ENCODE results near the gene FAM187B. TPM values are rescaled to one million over a fixed set of nuclear protein-coding genes. Genes with fewer than 3 reads are reported as not detected.

FAM187B gene
- total RNA-seq, 1 donor from 2014 or later: not detected

DNA sequence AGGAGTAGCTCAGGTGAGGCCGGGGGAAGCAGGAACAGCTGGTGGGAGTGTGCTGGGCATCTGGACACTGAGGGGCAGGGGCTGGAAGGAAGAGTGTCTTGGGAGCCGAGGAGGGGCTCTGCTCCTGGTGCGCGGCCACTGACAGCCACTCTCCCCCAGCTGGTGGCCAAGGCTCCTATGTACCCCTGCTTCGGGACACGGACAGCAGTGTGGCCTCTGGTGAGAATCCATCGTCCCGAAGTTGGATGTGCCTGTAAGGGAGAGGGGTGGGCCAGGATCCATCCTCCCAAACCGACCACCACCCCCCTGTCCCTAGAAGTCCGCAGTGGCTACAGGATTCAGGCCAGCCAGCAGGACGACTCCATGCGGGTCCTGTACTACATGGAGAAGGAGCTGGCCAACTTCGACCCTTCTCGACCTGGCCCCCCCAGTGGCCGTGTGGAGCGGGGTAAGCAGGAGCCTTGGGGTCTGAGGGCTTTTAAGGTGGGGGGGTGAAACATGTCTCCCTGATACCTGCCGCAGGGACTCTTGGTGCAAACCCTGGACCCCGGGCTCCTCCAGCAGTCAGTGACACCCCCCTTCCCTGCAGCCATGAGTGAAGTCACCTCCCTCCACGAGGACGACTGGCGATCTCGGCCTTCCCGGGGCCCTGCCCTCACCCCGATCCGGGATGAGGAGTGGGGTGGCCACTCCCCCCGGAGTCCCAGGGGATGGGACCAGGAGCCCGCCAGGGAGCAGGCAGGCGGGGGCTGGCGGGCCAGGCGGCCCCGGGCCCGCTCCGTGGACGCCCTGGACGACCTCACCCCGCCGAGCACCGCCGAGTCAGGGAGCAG, 38.2 kb upstream of the FAM187B start:
- TF ChIP-seq, protein P1, sequence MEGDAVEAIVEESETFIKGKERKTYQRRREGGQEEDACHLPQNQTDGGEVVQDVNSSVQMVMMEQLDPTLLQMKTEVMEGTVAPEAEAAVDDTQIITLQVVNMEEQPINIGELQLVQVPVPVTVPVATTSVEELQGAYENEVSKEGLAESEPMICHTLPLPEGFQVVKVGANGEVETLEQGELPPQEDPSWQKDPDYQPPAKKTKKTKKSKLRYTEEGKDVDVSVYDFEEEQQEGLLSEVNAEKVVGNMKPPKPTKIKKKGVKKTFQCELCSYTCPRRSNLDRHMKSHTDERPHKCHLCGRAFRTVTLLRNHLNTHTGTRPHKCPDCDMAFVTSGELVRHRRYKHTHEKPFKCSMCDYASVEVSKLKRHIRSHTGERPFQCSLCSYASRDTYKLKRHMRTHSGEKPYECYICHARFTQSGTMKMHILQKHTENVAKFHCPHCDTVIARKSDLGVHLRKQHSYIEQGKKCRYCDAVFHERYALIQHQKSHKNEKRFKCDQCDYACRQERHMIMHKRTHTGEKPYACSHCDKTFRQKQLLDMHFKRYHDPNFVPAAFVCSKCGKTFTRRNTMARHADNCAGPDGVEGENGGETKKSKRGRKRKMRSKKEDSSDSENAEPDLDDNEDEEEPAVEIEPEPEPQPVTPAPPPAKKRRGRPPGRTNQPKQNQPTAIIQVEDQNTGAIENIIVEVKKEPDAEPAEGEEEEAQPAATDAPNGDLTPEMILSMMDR (conservative IDR thresholded peaks at IDR 0.05; ENCODE audit: low read depth, low read length): no peak
- peak overlapping the region; percentile 89 for H3K4me3 ChIP-seq (ENCODE audit: low read depth, low read length)
- no peak for DNase-seq (ENCODE audit: low read depth)

DNA sequence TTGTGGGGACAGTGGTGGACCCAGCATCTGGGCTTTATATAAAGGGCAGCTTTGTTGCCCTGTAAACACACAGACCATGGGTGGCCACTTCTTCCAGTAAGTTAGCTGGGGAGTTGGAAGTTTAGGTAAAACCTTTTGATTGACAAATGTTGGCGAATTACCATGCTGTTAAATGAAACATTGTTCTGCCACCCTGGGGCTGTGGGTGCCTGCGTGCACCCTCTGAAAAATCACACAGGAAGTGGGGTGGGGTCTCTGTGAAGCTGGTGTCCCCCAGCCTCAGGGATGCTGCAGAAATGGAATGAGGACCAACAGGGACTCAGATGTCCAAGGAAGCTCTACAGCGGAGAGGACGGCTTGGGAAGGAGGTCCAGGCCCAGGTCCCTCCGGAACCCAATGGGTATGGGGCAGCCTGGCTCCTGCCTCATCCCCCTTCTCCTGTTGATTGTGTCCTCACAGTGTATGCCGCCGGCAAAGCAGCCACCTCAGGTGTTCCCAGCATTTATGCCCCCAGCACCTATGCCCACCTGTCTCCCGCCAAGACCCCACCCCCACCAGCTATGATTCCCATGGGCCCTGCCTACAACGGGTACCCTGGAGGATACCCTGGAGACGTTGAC, 37.5 kb upstream of the FAM187B start:
- H3K4me3 ChIP-seq (ENCODE audit: low read depth, low read length): peak overlapping the region; percentile 89
- no peak for DNase-seq (ENCODE audit: low read depth)
- TF ChIP-seq, protein P1 (conservative IDR thresholded peaks at IDR 0.05; ENCODE audit: low read depth, low read length): no peak

DNA sequence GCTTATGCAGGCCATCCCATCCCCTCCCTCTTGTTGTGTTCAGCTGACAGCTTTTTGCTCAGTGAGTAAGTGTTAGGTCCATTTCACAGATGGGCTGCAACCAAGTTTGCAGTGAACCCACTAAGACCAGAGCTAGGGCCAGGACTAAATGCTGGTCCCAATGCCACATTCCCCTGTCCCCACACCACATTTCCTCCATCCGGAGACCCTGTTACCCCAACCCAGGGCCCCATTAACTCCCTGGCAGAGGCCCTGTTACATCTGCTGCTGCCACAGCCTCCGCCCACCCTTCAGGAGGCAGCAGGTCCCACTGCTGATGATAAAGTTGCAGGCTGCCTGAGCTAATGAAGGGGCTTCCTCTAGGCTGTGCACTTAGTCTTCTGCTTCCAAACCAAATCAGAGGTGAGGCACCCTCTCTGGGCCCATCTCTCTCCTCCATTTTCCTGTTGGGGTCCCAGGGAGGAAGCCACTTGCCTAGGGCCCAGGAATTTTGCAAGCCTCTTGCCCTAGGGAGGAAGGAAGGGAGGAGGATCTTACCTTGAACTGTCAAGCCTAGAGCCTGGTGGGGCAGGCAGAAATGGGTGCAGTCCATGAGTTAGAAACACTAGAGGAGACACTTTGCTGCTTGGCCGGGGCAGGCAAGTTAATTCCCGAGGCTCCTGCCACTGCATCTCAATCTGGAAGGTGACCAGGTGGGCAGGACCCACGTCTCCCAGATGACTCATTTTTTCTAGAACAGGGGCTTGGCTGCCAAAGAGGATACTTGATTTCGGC, 36.8 kb upstream of the FAM187B start:
- H3K4me3 ChIP-seq (ENCODE audit: low read depth, low read length): no peak overlapping the region
- TF ChIP-seq, protein P1 (conservative IDR thresholded peaks at IDR 0.05; ENCODE audit: low read depth, low read length): no peak
- no peak for DNase-seq (ENCODE audit: low read depth)

DNA sequence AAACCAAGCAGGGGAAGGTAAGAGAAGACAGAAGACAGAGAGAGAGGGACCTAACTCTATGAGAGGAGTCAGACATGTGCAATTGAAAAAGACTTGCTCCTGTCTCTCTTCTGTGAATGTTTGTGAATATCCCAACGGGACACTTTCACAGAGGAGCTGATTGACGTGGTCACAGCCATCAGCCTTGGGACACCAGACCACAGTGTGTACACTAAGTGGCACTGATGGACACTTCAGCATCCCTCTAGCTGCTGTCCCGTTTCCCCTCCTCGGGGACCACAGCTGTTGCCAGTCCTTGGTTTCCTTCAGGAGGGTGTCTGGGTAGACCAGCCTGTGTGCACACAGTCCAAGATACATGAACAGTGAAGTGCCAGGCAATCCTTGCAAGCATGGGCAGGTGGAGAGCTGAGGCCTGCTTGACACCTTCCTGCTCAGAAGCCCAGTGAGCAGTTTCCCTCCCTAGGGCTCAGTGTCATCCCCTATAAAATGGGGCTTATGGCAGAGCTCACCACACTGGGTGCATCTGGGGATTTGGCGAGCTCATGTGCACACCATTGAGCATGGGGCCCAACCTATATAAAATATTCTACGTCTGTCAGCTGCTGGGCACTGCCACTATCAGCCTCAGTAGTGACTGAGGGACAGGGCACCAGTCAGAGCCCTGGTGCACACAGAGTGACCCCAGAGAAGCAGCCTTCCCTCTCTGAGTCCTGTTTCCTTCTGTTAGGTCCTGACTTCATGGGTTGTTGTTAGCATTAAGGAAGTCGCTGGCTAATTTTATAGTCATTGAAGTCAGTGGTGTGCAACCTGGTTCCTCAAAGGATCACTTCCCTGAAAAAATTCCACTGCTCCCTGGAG, 36.0 kb upstream of the FAM187B start:
- TF ChIP-seq, protein P1 (conservative IDR thresholded peaks at IDR 0.05; ENCODE audit: low read depth, low read length): no peak

DNA sequence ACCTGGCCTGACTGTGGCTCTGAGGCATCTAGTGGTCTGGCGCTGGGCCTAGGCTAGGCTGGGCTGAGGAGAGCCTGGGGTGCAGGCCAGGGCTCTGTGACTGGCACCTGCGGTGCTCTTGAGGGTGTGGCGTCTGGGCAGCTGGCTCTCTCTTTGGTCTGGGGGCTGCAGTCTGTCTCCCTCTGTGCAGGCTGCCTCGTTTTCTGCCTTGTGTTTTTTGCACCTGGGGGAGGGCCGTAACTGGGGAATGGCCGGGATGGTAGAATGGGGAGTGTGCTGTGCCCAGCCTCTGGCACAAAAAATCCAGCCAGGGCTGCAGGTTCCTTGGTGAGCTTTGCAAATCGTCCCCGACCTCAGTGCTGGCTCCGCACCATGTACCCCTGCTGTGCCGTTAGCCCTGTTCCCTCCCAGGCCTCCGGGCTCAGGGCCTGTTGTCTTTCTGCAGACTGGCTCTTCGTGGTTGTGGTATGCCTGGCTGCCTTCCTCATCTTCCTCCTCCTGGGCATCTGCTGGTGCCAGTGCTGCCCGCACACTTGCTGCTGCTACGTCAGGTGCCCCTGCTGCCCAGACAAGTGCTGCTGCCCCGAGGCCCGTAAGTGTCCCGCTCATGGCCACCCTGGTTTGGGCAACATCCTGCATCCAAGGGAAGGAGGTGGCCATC, 33.7 kb upstream of the FAM187B start:
- no peak overlapping the region for H3K4me3 ChIP-seq (ENCODE audit: low read depth, low read length)
- DNase-seq (ENCODE audit: low read depth): no peak
- TF ChIP-seq, protein P1 (conservative IDR thresholded peaks at IDR 0.05; ENCODE audit: low read depth, low read length): no peak

More for the DNA sequence above, 36.0 kb upstream of the FAM187B start:
- no peak overlapping the region for H3K4me3 ChIP-seq (ENCODE audit: low read depth, low read length)
- DNase-seq (ENCODE audit: low read depth): no peak

Data from epithelial cell of proximal tubule (primary cell).